Loucy (cell line): ENCODE results near the gene UGT2A1.

Source experiments
- H2AFZ ChIP-seq: fragments of 200-600 bp; sonication (generic); 2 replicates; pipeline ENCODE4 v1.6.0; 2016; ENCODE audit warnings: antibody characterized with exemption, mild to moderate bottlenecking, low read length, moderate library complexity
- H3F3A ChIP-seq: fragments of 200-600 bp; 2 replicates; pipeline ENCODE4 v1.6.0; 2016; ENCODE audit warnings: antibody characterized with exemption, low read depth, mild to moderate bottlenecking
- H3K27me3 ChIP-seq: fragments of 200-600 bp; sonication (generic); 2 replicates; pipeline ENCODE4 v1.6.1; 2014; ENCODE audit warnings: low read length, mild to moderate bottlenecking; ENCODE audit not compliant: insufficient read depth, poor library complexity, severe bottlenecking
- H3K36me3 ChIP-seq: fragments of 200-600 bp; sonication (generic); 2 replicates; pipeline ENCODE4 v1.6.1; 2016; ENCODE audit warnings: low read length; ENCODE audit not compliant: insufficient read depth
- H3K4me1 ChIP-seq: fragments of 200-600 bp; sonication (generic); 2 replicates; pipeline ENCODE4 v1.5.1; 2014; ENCODE audit warnings: low read length, mild to moderate bottlenecking; ENCODE audit not compliant: insufficient read depth, poor library complexity, severe bottlenecking
- H3K4me2 ChIP-seq: fragments of 200-600 bp; sonication (generic); 2 replicates; pipeline ENCODE4 v1.6.0; 2014; ENCODE audit warnings: antibody characterized with exemption, low read length, low read depth, mild to moderate bottlenecking; ENCODE audit not compliant: poor library complexity, severe bottlenecking
- H3K4me3 ChIP-seq: fragments of 200-600 bp; sonication (generic); 2 replicates; pipeline ENCODE4 v1.5.1; 2014; ENCODE audit warnings: low read length, mild to moderate bottlenecking, mixed read lengths; ENCODE audit not compliant: poor library complexity, severe bottlenecking
- H3K79me2 ChIP-seq: fragments of 200-600 bp; sonication (generic); 2 replicates; pipeline ENCODE4 v1.6.1; 2014; ENCODE audit warnings: low read length; ENCODE audit not compliant: insufficient read depth
- H3K9ac ChIP-seq: fragments of 200-600 bp; sonication (generic); 2 replicates; pipeline ENCODE4 v1.6.0; 2014; ENCODE audit warnings: mild to moderate bottlenecking, low read depth, low read length, moderate library complexity; ENCODE audit not compliant: poor library complexity, severe bottlenecking
- H3K9me2 ChIP-seq: fragments of 200-600 bp; sonication (generic); replicated peaks from 2 replicates; pipeline ENCODE4 v1.6.1; 2016; ENCODE audit warnings: low read depth, low read length, mixed read lengths
- H3K9me3 ChIP-seq: fragments of 200-600 bp; sonication (generic); 2 replicates; pipeline ENCODE4 v1.6.1; 2014; ENCODE audit warnings: mild to moderate bottlenecking, antibody characterized with exemption, low read length, low read depth; ENCODE audit not compliant: insufficient read depth
- H4K20me1 ChIP-seq: fragments of 200-600 bp; sonication (generic); 2 replicates; pipeline ENCODE4 v1.6.0; 2014; ENCODE audit warnings: antibody characterized with exemption, low read length, mild to moderate bottlenecking; ENCODE audit not compliant: insufficient read depth, poor library complexity, severe bottlenecking
- CTCF ChIP-seq: fragments of 200-600 bp; sonication (generic); conservative IDR thresholded peaks from 2 replicates; pipeline ENCODE4 v1.5.1; 2014; ENCODE audit warnings: mild to moderate bottlenecking, antibody characterized with exemption, low read length
- EZH2phosphoT487 ChIP-seq: fragments of 200-600 bp; IDR thresholded peaks from 2 replicates; pipeline ENCODE4 v1.6.1; 2018; ENCODE audit warnings: antibody characterized with exemption, mild to moderate bottlenecking, moderate library complexity, borderline replicate concordance

The UGT2A1 gene

GRCh38 chr4:69591364-69591763, 61.7 kb downstream of the UGT2A1 start:
- Histone ChIP-seq H3K9me3 (no peaks in the 10 kb centered on the region), H3K4me3 (no peak overlapping the region), H3K4me2 (no peak overlapping the region), H3K4me1 (no peaks in the 10 kb centered on the region), H3K36me3 (no peaks in the 10 kb centered on the region), H4K20me1 (no peaks in the 10 kb centered on the region), H3K27me3 (no peaks in the 10 kb centered on the region), H2AFZ (no peak overlapping the region), H3K9me2 (no peaks in the 10 kb centered on the region), H3F3A (no peaks in the 10 kb centered on the region), H3K9ac (no peak overlapping the region), H3K79me2 (no peaks in the 10 kb centered on the region)
- no peak for TF ChIP-seq CTCF
- no peak for TF ChIP-seq EZH2phosphoT487

GRCh38 chr4:69589884-69590283, 63.2 kb downstream of the UGT2A1 start:
- Histone ChIP-seq H3K9ac (no peak overlapping the region), H4K20me1 (no peaks in the 10 kb centered on the region), H3K4me2 (no peak overlapping the region), H3F3A (no peaks in the 10 kb centered on the region), H3K4me1 (no peaks in the 10 kb centered on the region), H3K79me2 (no peaks in the 10 kb centered on the region), H3K27me3 (no peaks in the 10 kb centered on the region), H3K9me3 (no peaks in the 10 kb centered on the region), H3K36me3 (no peaks in the 10 kb centered on the region), H3K4me3 (no peak overlapping the region), H3K9me2 (no peaks in the 10 kb centered on the region), H2AFZ (no peak overlapping the region)
- TF ChIP-seq CTCF (no peak), EZH2phosphoT487 (no peak)

- Histone ChIP-seq H3K9ac (no peak overlapping the region), H3K36me3 (no peaks in the 10 kb centered on the region), H2AFZ (no peak overlapping the region), H4K20me1 (no peaks in the 10 kb centered on the region), H3K9me2 (no peaks in the 10 kb centered on the region), H3K27me3 (no peaks in the 10 kb centered on the region), H3K79me2 (no peaks in the 10 kb centered on the region), H3K4me2 (no peak overlapping the region), H3K4me3 (no peak overlapping the region), H3F3A (no peaks in the 10 kb centered on the region), H3K9me3 (no peaks in the 10 kb centered on the region), H3K4me1 (no peaks in the 10 kb centered on the region)
- TF ChIP-seq EZH2phosphoT487 = no peak
Observed at GRCh38 chr4:69584135-69584534, 68.9 kb downstream of the UGT2A1 start.

- Histone ChIP-seq H3K27me3 (no peaks in the 10 kb centered on the region), H3K4me1 (no peaks in the 10 kb centered on the region), H3K4me2 (no peak overlapping the region), H3K36me3 (no peaks in the 10 kb centered on the region), H3K79me2 (no peaks in the 10 kb centered on the region), H3K9me2 (no peaks in the 10 kb centered on the region), H2AFZ (no peak overlapping the region), H3K9me3 (no peaks in the 10 kb centered on the region), H4K20me1 (no peaks in the 10 kb centered on the region), H3K4me3 (no peak overlapping the region), H3F3A (no peaks in the 10 kb centered on the region), H3K9ac (no peak overlapping the region)
- TF ChIP-seq CTCF (no peak), EZH2phosphoT487 (no peak)
Observed at GRCh38 chr4:69583543-69583942, 69.5 kb downstream of the UGT2A1 start.
